HG03139 (cell line): Measurements from ENCODE around the gene CD274.
"Not testable (repeated sequence)": the region's sequence is repeated elsewhere in the genome, so short reads cannot be mapped to it uniquely, and the experiment has no call there.

Source experiments
- ATAC-seq: cut with Tn5 transposase; IDR thresholded peaks from one replicate; pipeline ENCODE4 v1.9.1; 2021; ENCODE audit not compliant: unreplicated experiment

CD274 gene

GRCh38 chr9:5450359-5451091 lies at the start of gene CD274:
Gene CD274, plus strand, starts transcription at chr9:5450542. Its CDS starts 5,572 bp downstream, at chr9:5456114.
- ATAC-seq, result peak; percentile 56

GRCh38 chr9:5402217-5402616 lies 48.1 kb upstream of the CD274 start:
- no peak for ATAC-seq

- no peak for ATAC-seq
These were observed 41.7 kb upstream of the CD274 start for GRCh38 chr9:5408596-5408995.

- no peak for ATAC-seq
These were observed 33.4 kb upstream of the CD274 start for GRCh38 chr9:5416953-5417352.

GRCh38 chr9:5418481-5418880 lies 31.9 kb upstream of the CD274 start:
- ATAC-seq, result no peak

GRCh38 chr9:5419987-5420386 lies 30.4 kb upstream of the CD274 start:
- ATAC-seq, result no peak

- ATAC-seq, result no peak
These were observed 29.2 kb upstream of the CD274 start for GRCh38 chr9:5421163-5421562.

- no peak for ATAC-seq
These were observed 28.1 kb upstream of the CD274 start for GRCh38 chr9:5422276-5422675.

GRCh38 chr9:5425006-5425628 lies 25.2 kb upstream of the CD274 start:
- no peak for ATAC-seq

- ATAC-seq, result no peak
These were observed 23.3 kb upstream of the CD274 start for GRCh38 chr9:5427005-5427404.

- no peak for ATAC-seq
These were observed 22.2 kb upstream of the CD274 start for GRCh38 chr9:5428172-5428571.

GRCh38 chr9:5428794-5429528 lies 21.4 kb upstream of the CD274 start:
- ATAC-seq, result no peak

- no peak for ATAC-seq
These were observed 20.3 kb upstream of the CD274 start for GRCh38 chr9:5429873-5430564.

GRCh38 chr9:5430912-5431311 lies 19.4 kb upstream of the CD274 start:
- ATAC-seq, result no peak

GRCh38 chr9:5432890-5433289 lies 17.5 kb upstream of the CD274 start:
- not testable (repeated sequence) for ATAC-seq

- not testable (repeated sequence) for ATAC-seq
These were observed 17.0 kb upstream of the CD274 start for GRCh38 chr9:5433328-5433727.

GRCh38 chr9:5433841-5434810 lies 16.2 kb upstream of the CD274 start:
- not testable (repeated sequence) for ATAC-seq

- ATAC-seq, result no peak
These were observed 14.4 kb upstream of the CD274 start for GRCh38 chr9:5435912-5436311.

GRCh38 chr9:5436441-5436840 lies 13.9 kb upstream of the CD274 start:
- ATAC-seq, result no peak
